CD4-positive, alpha-beta T cell (primary cell): ENCODE data around the gene SPRR1B. TPM values are rescaled to one million over a fixed set of nuclear protein-coding genes. Genes with fewer than 3 reads are reported as not detected.

ENCODE experiments used
- ATAC-seq: fragments of 200-7000 bp; cut with Tn5 transposase; one replicate; pipeline ENCODE4 v1.10.0; 2022; ENCODE audit warnings: mild to moderate bottlenecking; ENCODE audit not compliant: poor library complexity
- CTCF ChIA-PET: fragments of 350-600 bp; sonication (Branson Sonifier 250); formaldehyde crosslinking; loops from one replicate; lab custom pipeline; 2021; ENCODE audit warnings: antibody characterized with exemption, inconsistent platforms; lab: Charles Lee
- POLR2A ChIA-PET: fragments of 350-600 bp; sonication (Branson Sonifier 250); formaldehyde crosslinking; loops from one replicate; lab custom pipeline; 2021; ENCODE audit warnings: antibody characterized with exemption, inconsistent platforms; lab: Charles Lee
- DNase-seq, 14 experiments: peaks; one replicate each; pipeline ENCODE4 v3.0.0-alpha.2; 2013 to 2020; ENCODE audit warnings: mixed read lengths in 2 of 14
- H3K27ac ChIP-seq, 2 donors: one replicate each; pipeline versions ENCODE4 v1.5.1 to v1.7.0; 2013; ENCODE audit warnings: low read length in 2 of 2, low read depth in 1 of 2, mild to moderate bottlenecking in 1 of 2
- H3K27me3 ChIP-seq, 2 experiments: 1 replicate in 1 of 2; 2 replicates in 1 of 2; pipeline versions ENCODE4 v1.6.1 to v1.7.0; 2013; ENCODE audit warnings: low read length in 2 of 2, control low read depth in 1 of 2, mild to moderate bottlenecking in 1 of 2, moderate library complexity in 1 of 2; ENCODE audit not compliant: insufficient read depth in 2 of 2, control insufficient read depth in 1 of 2
- H3K36me3 ChIP-seq: one replicate; pipeline ENCODE4 v1.6.1; 2013; ENCODE audit warnings: low read length, control low read depth; ENCODE audit not compliant: insufficient read depth
- H3K4me1 ChIP-seq: one replicate; pipeline ENCODE4 v1.6.1; 2013; ENCODE audit warnings: low read length, control low read depth; ENCODE audit not compliant: insufficient read depth
- H3K4me3 ChIP-seq: one replicate; pipeline ENCODE4 v1.5.1; 2013; ENCODE audit warnings: mild to moderate bottlenecking, low read length, moderate library complexity
- H3K9me3 ChIP-seq, 2 experiments: 1 replicate in 1 of 2; 2 replicates in 1 of 2; pipeline versions ENCODE4 v1.6.1 to v1.7.0; 2013; ENCODE audit warnings: low read length in 2 of 2, mild to moderate bottlenecking in 2 of 2, control low read depth in 1 of 2, moderate library complexity in 1 of 2; ENCODE audit not compliant: control insufficient read depth in 1 of 2, insufficient read depth in 1 of 2
- H3K27ac Mint-ChIP-seq: one replicate; pipeline ENCODE4 v1.8.0; 2020; ENCODE audit warnings: mixed read lengths
- H3K27me3 Mint-ChIP-seq: one replicate; pipeline ENCODE4 v1.8.0; 2021; ENCODE audit warnings: mixed read lengths
- H3K36me3 Mint-ChIP-seq: one replicate; pipeline ENCODE4 v1.8.0; 2021; ENCODE audit warnings: low read depth, mixed read lengths
- H3K4me1 Mint-ChIP-seq: one replicate; pipeline ENCODE4 v1.8.0; 2021; ENCODE audit warnings: low read depth, mixed read lengths
- H3K4me3 Mint-ChIP-seq: one replicate; pipeline ENCODE4 v1.8.0; 2020; ENCODE audit warnings: mild to moderate bottlenecking, mixed read lengths
- H3K9me3 Mint-ChIP-seq: one replicate; pipeline ENCODE4 v1.8.0; 2020; ENCODE audit warnings: mixed read lengths
- intact Hi-C, 2 experiments: fragments of 100-400 bp; cut with DNase I in 1 of 2; cut with micrococcal nuclease in 1 of 2; formaldehyde crosslinking; loops; one replicate each; pipeline versions ENCODE4 v1.15.1 to v1.9.0; 2023 to 2025; cut with DNase I, micrococcal nuclease
- polyA plus RNA-seq, 2 donors: library from polyadenylated mRNA; unstranded; fragments of 120-200 nt; gene quantifications; one replicate each; pipeline ENCODE4 v1.2.1, GENCODE V29; 2013
- total RNA-seq, 174 experiments: library from RNA in 2 of 174; stranded (reverse) in 2 of 174; gene quantifications; one replicate each; pipeline ENCODE4 v1.2.3 and lab custom pipeline; 2021 to 2026
- TF ChIP-seq, protein P1 (sequence below): fragments of 200-600 bp; IDR thresholded peaks from one replicate; pipeline ENCODE4 v1.8.0; 2022; ENCODE audit warnings: antibody characterized with exemption, mild to moderate bottlenecking

Gene SPRR1B
- not detected for total RNA-seq
- polyA plus RNA-seq (2013, experiment 1 of 2): not detected
- polyA plus RNA-seq (2013, experiment 2 of 2): 0.08 TPM
- 0 to 0.05 (median 0) reads per million in 172 experiments for total RNA-seq (lab: John Stamatoyannopoulos, UW)

DNA sequence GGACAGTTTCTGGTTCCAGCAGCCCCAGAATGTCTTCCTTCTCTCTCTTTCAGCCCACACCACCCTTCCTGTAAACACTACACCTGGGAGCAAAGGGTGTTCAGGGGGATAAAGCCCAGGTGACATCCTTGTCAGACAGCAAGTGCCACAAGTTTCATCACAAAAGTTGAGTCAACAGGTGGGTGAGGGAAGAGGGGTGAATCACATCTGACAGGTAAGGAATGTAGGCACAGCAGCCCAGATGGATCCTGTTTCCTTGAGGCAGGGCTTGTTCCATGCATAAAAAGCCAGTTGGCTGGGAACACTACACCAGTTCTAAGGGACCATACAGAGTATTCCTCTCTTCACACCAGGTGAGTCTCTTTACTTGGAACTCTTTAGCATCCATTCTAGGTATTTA lies at the start of gene SPRR1B:
Gene SPRR1B (plus strand): TSS at position 309 of the 400 bp plus-strand sequence. CDS start 1,143 bp downstream, outside the sequence.
- Mint-ChIP-seq H3K9me3 (no peaks in the 10 kb centered on the region), H3K36me3 (no peaks in the 10 kb centered on the region), H3K4me1 (no peaks in the 10 kb centered on the region), H3K27ac (no peak within 1 kb of the TSS), H3K4me3 (no peak within 1 kb of the TSS), H3K27me3 (peaks cover 34% of the 10 kb centered on the region)
- intact Hi-C loops: no loop called here
- DNase-seq (no peak), ATAC-seq (no peak)
- ChIA-PET CTCF (no interaction called here), POLR2A (no interaction called here)
- Histone ChIP-seq H3K9me3 (no peaks in the 10 kb centered on the region), H3K27ac (no peak within 1 kb of the TSS), H3K36me3 (no peaks in the 10 kb centered on the region), H3K27me3 (no peaks in the 10 kb centered on the region), H3K4me3 (no peak within 1 kb of the TSS), H3K4me1 (no peaks in the 10 kb centered on the region)
- TF ChIP-seq, protein P1, sequence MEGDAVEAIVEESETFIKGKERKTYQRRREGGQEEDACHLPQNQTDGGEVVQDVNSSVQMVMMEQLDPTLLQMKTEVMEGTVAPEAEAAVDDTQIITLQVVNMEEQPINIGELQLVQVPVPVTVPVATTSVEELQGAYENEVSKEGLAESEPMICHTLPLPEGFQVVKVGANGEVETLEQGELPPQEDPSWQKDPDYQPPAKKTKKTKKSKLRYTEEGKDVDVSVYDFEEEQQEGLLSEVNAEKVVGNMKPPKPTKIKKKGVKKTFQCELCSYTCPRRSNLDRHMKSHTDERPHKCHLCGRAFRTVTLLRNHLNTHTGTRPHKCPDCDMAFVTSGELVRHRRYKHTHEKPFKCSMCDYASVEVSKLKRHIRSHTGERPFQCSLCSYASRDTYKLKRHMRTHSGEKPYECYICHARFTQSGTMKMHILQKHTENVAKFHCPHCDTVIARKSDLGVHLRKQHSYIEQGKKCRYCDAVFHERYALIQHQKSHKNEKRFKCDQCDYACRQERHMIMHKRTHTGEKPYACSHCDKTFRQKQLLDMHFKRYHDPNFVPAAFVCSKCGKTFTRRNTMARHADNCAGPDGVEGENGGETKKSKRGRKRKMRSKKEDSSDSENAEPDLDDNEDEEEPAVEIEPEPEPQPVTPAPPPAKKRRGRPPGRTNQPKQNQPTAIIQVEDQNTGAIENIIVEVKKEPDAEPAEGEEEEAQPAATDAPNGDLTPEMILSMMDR: no peak

DNA sequence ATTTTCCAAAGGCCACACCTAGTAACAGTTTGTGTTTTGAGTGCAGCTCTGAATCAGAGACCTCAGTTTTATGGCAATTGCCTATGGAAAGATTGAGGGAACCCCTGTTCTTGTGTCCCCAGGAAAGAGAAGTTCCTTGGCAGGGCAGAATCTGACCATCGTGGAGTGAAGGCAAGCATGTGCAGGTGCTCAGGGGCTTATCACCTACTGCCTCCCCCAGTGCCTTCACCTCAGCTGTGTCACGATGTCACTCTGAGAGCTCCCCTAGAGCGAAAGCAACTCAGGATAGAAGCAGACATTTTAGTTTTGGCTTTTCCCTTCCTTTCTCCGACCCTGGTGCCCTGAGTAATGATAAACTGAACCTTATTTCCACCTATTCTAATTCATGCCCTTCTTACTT lies 48.9 kb upstream of the SPRR1B start:
- Mint-ChIP-seq H3K36me3 (no peaks in the 10 kb centered on the region), H3K9me3 (no peaks in the 10 kb centered on the region), H3K27me3 (peaks cover 88% of the 10 kb centered on the region), H3K27ac (no peak overlapping the region), H3K4me1 (no peaks in the 10 kb centered on the region), H3K4me3 (no peak overlapping the region)
- peaks cover 0 to 5% of the 10 kb centered on the region in 2 experiments for H3K9me3 ChIP-seq
- POLR2A ChIA-PET: no interaction called here
- H3K4me3 ChIP-seq: no peak overlapping the region
- no peaks in the 10 kb centered on the region for H3K36me3 ChIP-seq
- TF ChIP-seq, protein P1: no peak
- no peak for ATAC-seq
- H3K27ac ChIP-seq: no peak overlapping the region
- no peak for DNase-seq
- peaks cover 5 to 35% of the 10 kb centered on the region in 2 experiments for H3K27me3 ChIP-seq
- CTCF ChIA-PET: no interaction called here
- intact Hi-C loops: no loop called here
- no peaks in the 10 kb centered on the region for H3K4me1 ChIP-seq

DNA sequence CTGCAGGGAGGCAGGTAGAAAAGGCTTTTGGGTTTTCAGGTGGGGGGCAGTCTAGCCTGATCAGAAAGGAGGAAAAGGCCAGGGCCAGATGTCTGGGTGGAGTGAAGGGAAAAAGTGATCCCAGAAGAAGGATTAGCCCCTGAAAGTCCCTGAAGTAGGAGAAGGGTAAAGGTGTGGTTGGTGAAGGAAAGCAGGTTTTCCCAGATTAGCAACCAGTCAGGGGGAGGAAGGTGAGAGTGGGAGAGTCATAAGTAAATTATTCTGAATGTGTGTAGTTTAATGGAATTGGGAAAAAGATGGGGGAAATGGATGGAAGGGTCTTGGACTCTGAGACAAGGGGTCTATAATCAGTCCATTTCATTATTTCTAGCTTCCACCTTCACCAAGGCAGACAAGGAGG lies 47.8 kb upstream of the SPRR1B start:
- Histone ChIP-seq H3K9me3 (peaks cover 0 to 5% of the 10 kb centered on the region in 2 experiments), H3K36me3 (no peaks in the 10 kb centered on the region), H3K27ac (no peak overlapping the region), H3K4me3 (no peak overlapping the region), H3K27me3 (peaks cover 3 to 35% of the 10 kb centered on the region in 2 experiments), H3K4me1 (no peaks in the 10 kb centered on the region)
- Mint-ChIP-seq H3K27me3 (peaks cover 83% of the 10 kb centered on the region), H3K4me3 (no peak overlapping the region), H3K9me3 (no peaks in the 10 kb centered on the region), H3K4me1 (no peaks in the 10 kb centered on the region), H3K36me3 (no peaks in the 10 kb centered on the region), H3K27ac (no peak overlapping the region)
- ATAC-seq (no peak), DNase-seq (no peak)
- intact Hi-C loops: no loop called here
- ChIA-PET POLR2A (no interaction called here), CTCF (no interaction called here)
- TF ChIP-seq, protein P1: no peak
